ENCODE results near the gene ARID5A.

DNA sequence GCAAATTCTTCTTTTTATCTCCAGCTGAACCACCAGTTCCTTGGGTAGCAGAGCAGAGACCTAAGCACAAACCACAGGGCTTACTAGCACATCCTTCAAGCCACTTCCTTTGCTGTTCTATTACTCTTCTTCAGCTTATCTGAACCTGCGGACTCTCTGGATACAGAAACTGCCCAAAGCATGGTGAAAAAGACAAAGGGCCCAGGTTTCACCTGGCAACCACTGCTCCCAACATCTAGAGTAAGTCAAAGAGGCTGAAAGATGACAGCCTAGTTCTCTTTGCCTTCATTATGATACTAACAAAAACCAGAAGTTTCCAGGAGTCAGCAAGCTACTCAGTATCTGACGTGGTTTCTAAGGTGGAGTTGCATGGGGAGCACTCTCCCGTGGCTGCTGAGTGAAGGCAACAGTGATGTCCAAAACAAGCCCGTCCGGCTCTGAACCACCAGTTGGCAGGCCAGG lies 58.2 kb downstream of the ARID5A start:
- TF ChIP-seq, protein P1, sequence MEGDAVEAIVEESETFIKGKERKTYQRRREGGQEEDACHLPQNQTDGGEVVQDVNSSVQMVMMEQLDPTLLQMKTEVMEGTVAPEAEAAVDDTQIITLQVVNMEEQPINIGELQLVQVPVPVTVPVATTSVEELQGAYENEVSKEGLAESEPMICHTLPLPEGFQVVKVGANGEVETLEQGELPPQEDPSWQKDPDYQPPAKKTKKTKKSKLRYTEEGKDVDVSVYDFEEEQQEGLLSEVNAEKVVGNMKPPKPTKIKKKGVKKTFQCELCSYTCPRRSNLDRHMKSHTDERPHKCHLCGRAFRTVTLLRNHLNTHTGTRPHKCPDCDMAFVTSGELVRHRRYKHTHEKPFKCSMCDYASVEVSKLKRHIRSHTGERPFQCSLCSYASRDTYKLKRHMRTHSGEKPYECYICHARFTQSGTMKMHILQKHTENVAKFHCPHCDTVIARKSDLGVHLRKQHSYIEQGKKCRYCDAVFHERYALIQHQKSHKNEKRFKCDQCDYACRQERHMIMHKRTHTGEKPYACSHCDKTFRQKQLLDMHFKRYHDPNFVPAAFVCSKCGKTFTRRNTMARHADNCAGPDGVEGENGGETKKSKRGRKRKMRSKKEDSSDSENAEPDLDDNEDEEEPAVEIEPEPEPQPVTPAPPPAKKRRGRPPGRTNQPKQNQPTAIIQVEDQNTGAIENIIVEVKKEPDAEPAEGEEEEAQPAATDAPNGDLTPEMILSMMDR (IDR thresholded peaks at IDR 0.05): no peak
- TF ChIP-seq POLR2A (IDR thresholded peaks at IDR 0.05): no peak
